ENCODE results near the gene CST7.

GRCh38 chr20:24934101-24934661, 14.9 kb upstream of the CST7 start:
- TF ChIP-seq, protein P1, sequence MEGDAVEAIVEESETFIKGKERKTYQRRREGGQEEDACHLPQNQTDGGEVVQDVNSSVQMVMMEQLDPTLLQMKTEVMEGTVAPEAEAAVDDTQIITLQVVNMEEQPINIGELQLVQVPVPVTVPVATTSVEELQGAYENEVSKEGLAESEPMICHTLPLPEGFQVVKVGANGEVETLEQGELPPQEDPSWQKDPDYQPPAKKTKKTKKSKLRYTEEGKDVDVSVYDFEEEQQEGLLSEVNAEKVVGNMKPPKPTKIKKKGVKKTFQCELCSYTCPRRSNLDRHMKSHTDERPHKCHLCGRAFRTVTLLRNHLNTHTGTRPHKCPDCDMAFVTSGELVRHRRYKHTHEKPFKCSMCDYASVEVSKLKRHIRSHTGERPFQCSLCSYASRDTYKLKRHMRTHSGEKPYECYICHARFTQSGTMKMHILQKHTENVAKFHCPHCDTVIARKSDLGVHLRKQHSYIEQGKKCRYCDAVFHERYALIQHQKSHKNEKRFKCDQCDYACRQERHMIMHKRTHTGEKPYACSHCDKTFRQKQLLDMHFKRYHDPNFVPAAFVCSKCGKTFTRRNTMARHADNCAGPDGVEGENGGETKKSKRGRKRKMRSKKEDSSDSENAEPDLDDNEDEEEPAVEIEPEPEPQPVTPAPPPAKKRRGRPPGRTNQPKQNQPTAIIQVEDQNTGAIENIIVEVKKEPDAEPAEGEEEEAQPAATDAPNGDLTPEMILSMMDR (IDR thresholded peaks at IDR 0.05; ENCODE audit: low read depth, low read length, poor library complexity, severe bottlenecking) = no peak
- TF ChIP-seq EZH2phosphoT487 (IDR thresholded peaks at IDR 0.05; ENCODE audit: borderline replicate concordance, low read length) = no peak
